ENCODE measurements around the gene MRPL52. TPM values are rescaled to one million over a fixed set of nuclear protein-coding genes. Genes with fewer than 3 reads are reported as not detected.
A peak's percentile ranks its signal among the peaks of the same experiment; 100 is the strongest.

MRPL52 gene
- total and polyA plus RNA-seq, 2 donors (not counting 3 experiments of a cell fraction or from before 2014, with no cell fraction given), result 81.1 to 174 TPM

- Histone ChIP-seq H3K27ac (ENCODE audit: insufficient read depth, low read depth, low read length) (no peak overlapping the region), H3K4me1 (ENCODE audit: control insufficient read depth, extremely low read depth, insufficient read depth, low read length) (no peaks in the 10 kb centered on the region), H3K4me2 (ENCODE audit: insufficient read depth, low read length) (no peak overlapping the region), H3K9me1 (replicated peaks; ENCODE audit: control insufficient read depth, extremely low read depth, insufficient read depth, low read length) (no peaks in the 10 kb centered on the region), H3K9ac (replicated peaks; ENCODE audit: extremely low read depth, insufficient read depth, low read length) (no peak overlapping the region), H3K27me3 (ENCODE audit: control insufficient read depth in 2 of 2, insufficient read depth in 2 of 2, low read length in 2 of 2) (no peaks in the 10 kb centered on the region), H3K9me3 (replicated peaks; ENCODE audit: control insufficient read depth, insufficient read depth, low read length) (no peaks in the 10 kb centered on the region), H3K36me3 (ENCODE audit: control insufficient read depth in 2 of 2, extremely low read depth in 1 of 2, insufficient read depth in 2 of 2, low read length in 2 of 2) (peaks cover 13 to 45% of the 10 kb centered on the region in 2 experiments), H3K4me3 (replicated peaks in 1 of 3; ENCODE audit: insufficient read depth in 1 of 3, low read depth in 1 of 3, low read length in 3 of 3) (no peak overlapping the region), H4K20me1 (replicated peaks; ENCODE audit: control insufficient read depth, extremely low read depth, insufficient read depth, low read length) (no peaks in the 10 kb centered on the region), H2AFZ (ENCODE audit: low read depth, low read length) (no peak overlapping the region), H3K79me2 (ENCODE audit: control insufficient read depth, insufficient read depth, low read length) (peaks cover 4% of the 10 kb centered on the region)
- ChIA-PET CTCF (interaction anchor here (1.2 kb wide), 1 partner anchor 18 kb away, joined by 4 read pairs; no protein-coding TSS in a partner anchor), POLR2A (no interaction called here)
- no TSS peak for BruUV-seq (replicated peaks)
- TF ChIP-seq FOS (IDR thresholded peaks at IDR 0.05; ENCODE audit: borderline replicate concordance, insufficient read depth, low read length), result no peak
- TF ChIP-seq JUN (IDR thresholded peaks at IDR 0.05; ENCODE audit: borderline replicate concordance, insufficient read depth, insufficient read length, low read depth), result no peak
- TF ChIP-seq POLR2A (IDR thresholded peaks at IDR 0.05; ENCODE audit: low read depth, low read length), result peak; percentile 28
- no peak for TF ChIP-seq CTCF (IDR thresholded peaks at IDR 0.05; ENCODE audit: extremely low read depth in 1 of 2, insufficient read depth in 1 of 2, low read depth in 1 of 2, low read length in 2 of 2)
- DNase-seq (ENCODE audit: low read depth, low spot score) (no peak), FAIRE-seq (no peak)
- dilution Hi-C loops (cut with MboI; ENCODE audit: extremely low pct_ligation_motif_present, low sequenced_read_pairs) (no loop called here), intact Hi-C loops (cut with micrococcal nuclease) (no loop called here)
Measured at GRCh38 chr14:22878271-22879246, 48.9 kb downstream of the MRPL52 start.
